Measurements from ENCODE around the gene AURKA.

Gene AURKA

DNA sequence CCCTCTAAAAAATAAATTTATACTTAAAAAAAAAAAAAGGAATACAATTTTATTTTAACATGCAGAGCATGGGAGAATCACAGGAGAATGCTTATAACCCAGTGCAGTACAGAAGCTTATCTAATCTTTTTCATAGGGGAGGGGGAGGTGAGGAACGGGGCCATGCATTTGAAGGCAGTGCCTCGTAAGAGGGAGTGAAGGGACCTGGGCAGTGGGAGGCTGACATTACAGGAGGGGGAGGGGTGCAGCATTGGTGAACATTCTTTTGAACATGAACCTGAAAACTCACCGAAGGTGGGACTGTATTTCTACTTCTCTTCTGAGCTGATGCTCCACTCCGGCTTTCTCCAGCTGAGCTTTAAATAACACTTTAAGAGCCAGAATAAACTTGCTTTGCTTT lies 9.3 kb downstream of the AURKA start:
- H3K27ac ChIP-seq (ENCODE audit: low read depth, low read length): no peak overlapping the region
- no peaks in the 10 kb centered on the region for H3K9me3 ChIP-seq (ENCODE audit: control insufficient read depth in 5 of 5, low read length in 5 of 5)
- H3K9ac ChIP-seq (ENCODE audit: low read length in 5 of 5): no peak overlapping the region
- H3K27me3 ChIP-seq (ENCODE audit: control insufficient read depth in 5 of 5, insufficient read depth in 4 of 5, low read length in 5 of 5): no peaks in the 10 kb centered on the region
- H3K4me3 ChIP-seq (ENCODE audit: low read depth in 1 of 5, low read length in 5 of 5): no peak overlapping the region
- peaks cover 0 to 9% (median 0%) of the 10 kb centered on the region in 5 donors for H3K36me3 ChIP-seq (ENCODE audit: control insufficient read depth in 5 of 5, insufficient read depth in 5 of 5, low read length in 5 of 5)
- H3K4me1 ChIP-seq (ENCODE audit: control insufficient read depth in 5 of 5, insufficient read depth in 5 of 5, low read length in 5 of 5): no peaks in the 10 kb centered on the region

GRCh38 chr20:56381501-56381900 lies 10.5 kb downstream of the AURKA start:
- Histone ChIP-seq H3K27me3 (ENCODE audit: control insufficient read depth in 5 of 5, insufficient read depth in 4 of 5, low read length in 5 of 5) (no peaks in the 10 kb centered on the region), H3K9ac (ENCODE audit: low read length in 5 of 5) (no peak overlapping the region), H3K27ac (ENCODE audit: low read depth, low read length) (no peak overlapping the region), H3K4me3 (ENCODE audit: low read depth in 1 of 5, low read length in 5 of 5) (no peak overlapping the region), H3K4me1 (ENCODE audit: control insufficient read depth in 5 of 5, insufficient read depth in 5 of 5, low read length in 5 of 5) (no peaks in the 10 kb centered on the region), H3K36me3 (ENCODE audit: control insufficient read depth in 5 of 5, insufficient read depth in 5 of 5, low read length in 5 of 5) (peaks cover 0 to 9% (median 0%) of the 10 kb centered on the region in 5 donors), H3K9me3 (ENCODE audit: control insufficient read depth in 5 of 5, low read length in 5 of 5) (no peaks in the 10 kb centered on the region)

DNA sequence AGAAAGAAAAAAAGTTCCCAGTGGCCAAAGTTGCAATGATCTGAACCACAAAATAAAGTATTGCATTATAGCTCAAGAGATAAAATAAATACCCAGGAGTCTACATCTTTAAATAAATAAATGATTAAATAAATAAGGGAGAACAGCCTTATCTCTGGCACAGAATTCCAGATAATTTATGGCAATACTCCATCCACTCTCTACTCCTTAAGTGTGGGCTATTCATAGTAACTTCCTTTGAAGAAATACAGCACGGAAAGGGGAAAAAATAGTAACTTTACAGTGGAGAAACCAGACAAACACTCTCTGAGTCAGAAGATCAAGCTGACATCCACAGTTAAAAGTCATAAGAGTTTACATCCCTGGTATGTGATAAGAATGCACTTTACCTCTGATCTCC lies 11.6 kb downstream of the AURKA start:
- H3K4me3 ChIP-seq (ENCODE audit: low read depth in 1 of 5, low read length in 5 of 5): no peak overlapping the region
- H3K9ac ChIP-seq (ENCODE audit: low read length in 5 of 5): no peak overlapping the region
- H3K27me3 ChIP-seq (ENCODE audit: control insufficient read depth in 5 of 5, insufficient read depth in 4 of 5, low read length in 5 of 5): no peaks in the 10 kb centered on the region
- peaks cover 0 to 4% (median 0%) of the 10 kb centered on the region in 5 donors for H3K36me3 ChIP-seq (ENCODE audit: control insufficient read depth in 5 of 5, insufficient read depth in 5 of 5, low read length in 5 of 5)
- H3K27ac ChIP-seq (ENCODE audit: low read depth, low read length): no peak overlapping the region
- no peaks in the 10 kb centered on the region for H3K4me1 ChIP-seq (ENCODE audit: control insufficient read depth in 5 of 5, insufficient read depth in 5 of 5, low read length in 5 of 5)
- H3K9me3 ChIP-seq (ENCODE audit: control insufficient read depth in 5 of 5, low read length in 5 of 5): no peaks in the 10 kb centered on the region

DNA sequence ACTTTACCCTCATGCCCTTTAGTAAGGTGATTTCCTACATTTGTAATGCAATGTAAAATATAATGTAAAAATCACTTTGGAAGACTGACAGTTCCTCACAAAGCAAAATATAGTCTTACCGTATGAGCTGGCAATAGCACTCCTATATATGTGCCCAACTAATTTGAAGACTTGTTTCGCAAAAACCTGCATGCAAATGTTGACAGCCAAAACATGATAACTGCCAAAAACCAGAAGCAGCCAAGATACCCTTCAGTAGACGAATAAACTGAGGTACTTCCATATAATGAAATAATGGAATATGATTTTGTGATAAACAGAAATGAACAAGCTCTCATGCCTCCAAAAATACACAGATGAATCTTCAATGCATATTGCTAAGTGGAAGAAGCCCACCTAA lies 13.6 kb downstream of the AURKA start:
- peaks cover 0 to 4% (median 0%) of the 10 kb centered on the region in 5 donors for H3K36me3 ChIP-seq (ENCODE audit: control insufficient read depth in 5 of 5, insufficient read depth in 5 of 5, low read length in 5 of 5)
- H3K27me3 ChIP-seq (ENCODE audit: control insufficient read depth in 5 of 5, insufficient read depth in 4 of 5, low read length in 5 of 5): no peaks in the 10 kb centered on the region
- H3K4me3 ChIP-seq (ENCODE audit: low read depth in 1 of 5, low read length in 5 of 5): no peak overlapping the region
- H3K9ac ChIP-seq (ENCODE audit: low read length in 5 of 5): no peak overlapping the region
- no peaks in the 10 kb centered on the region for H3K4me1 ChIP-seq (ENCODE audit: control insufficient read depth in 5 of 5, insufficient read depth in 5 of 5, low read length in 5 of 5)
- H3K9me3 ChIP-seq (ENCODE audit: control insufficient read depth in 5 of 5, low read length in 5 of 5): no peaks in the 10 kb centered on the region
- no peak overlapping the region for H3K27ac ChIP-seq (ENCODE audit: low read depth, low read length)

DNA sequence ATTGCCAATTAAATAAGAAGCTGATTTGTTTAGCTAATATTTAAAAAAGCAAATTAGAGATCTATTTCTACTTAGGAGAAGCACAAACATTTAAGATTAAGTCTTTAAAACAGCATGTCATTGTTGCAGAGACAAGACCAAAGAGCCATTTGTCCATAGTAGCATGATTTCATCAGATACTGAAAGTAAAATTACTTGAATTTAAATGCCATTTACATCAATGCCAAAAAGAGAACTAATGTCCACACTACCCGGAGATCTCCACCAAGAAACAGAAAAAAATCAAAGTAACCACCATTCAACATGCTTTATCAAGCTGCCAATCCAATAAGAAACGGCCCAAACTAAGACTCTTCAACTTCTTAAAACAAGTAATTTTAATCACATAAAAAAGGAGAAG lies 15.7 kb downstream of the AURKA start:
- Histone ChIP-seq H3K9ac (ENCODE audit: low read length in 5 of 5) (no peak overlapping the region), H3K9me3 (ENCODE audit: control insufficient read depth in 5 of 5, low read length in 5 of 5) (no peaks in the 10 kb centered on the region), H3K4me1 (ENCODE audit: control insufficient read depth in 5 of 5, insufficient read depth in 5 of 5, low read length in 5 of 5) (no peaks in the 10 kb centered on the region), H3K4me3 (ENCODE audit: low read depth in 1 of 5, low read length in 5 of 5) (no peak overlapping the region), H3K27ac (ENCODE audit: low read depth, low read length) (no peak overlapping the region), H3K36me3 (ENCODE audit: control insufficient read depth in 5 of 5, insufficient read depth in 5 of 5, low read length in 5 of 5) (peaks cover 0 to 3% (median 0%) of the 10 kb centered on the region in 5 donors), H3K27me3 (ENCODE audit: control insufficient read depth in 5 of 5, insufficient read depth in 4 of 5, low read length in 5 of 5) (no peaks in the 10 kb centered on the region)

- Histone ChIP-seq H3K9me3 (ENCODE audit: control insufficient read depth in 5 of 5, low read length in 5 of 5) (no peaks in the 10 kb centered on the region), H3K4me3 (ENCODE audit: low read depth in 1 of 5, low read length in 5 of 5) (no peak overlapping the region), H3K4me1 (ENCODE audit: control insufficient read depth in 5 of 5, insufficient read depth in 5 of 5, low read length in 5 of 5) (no peaks in the 10 kb centered on the region), H3K36me3 (ENCODE audit: control insufficient read depth in 5 of 5, insufficient read depth in 5 of 5, low read length in 5 of 5) (peaks cover 0 to 6% (median 5%) of the 10 kb centered on the region in 5 donors), H3K27ac (ENCODE audit: low read depth, low read length) (no peak overlapping the region), H3K9ac (ENCODE audit: low read length in 5 of 5) (no peak overlapping the region), H3K27me3 (ENCODE audit: control insufficient read depth in 5 of 5, insufficient read depth in 4 of 5, low read length in 5 of 5) (no peaks in the 10 kb centered on the region)
Measured at GRCh38 chr20:56373942-56374341, 18.1 kb downstream of the AURKA start.

GRCh38 chr20:56372850-56373249 lies 19.2 kb downstream of the AURKA start:
- H3K27me3 ChIP-seq (ENCODE audit: control insufficient read depth in 5 of 5, insufficient read depth in 4 of 5, low read length in 5 of 5): no peaks in the 10 kb centered on the region
- no peak overlapping the region for H3K9ac ChIP-seq (ENCODE audit: low read length in 5 of 5)
- H3K4me1 ChIP-seq (ENCODE audit: control insufficient read depth in 5 of 5, insufficient read depth in 5 of 5, low read length in 5 of 5): no peaks in the 10 kb centered on the region
- no peak overlapping the region for H3K4me3 ChIP-seq (ENCODE audit: low read depth in 1 of 5, low read length in 5 of 5)
- no peaks in the 10 kb centered on the region for H3K9me3 ChIP-seq (ENCODE audit: control insufficient read depth in 5 of 5, low read length in 5 of 5)
- peaks cover 2 to 14% (median 12%) of the 10 kb centered on the region in 5 donors for H3K36me3 ChIP-seq (ENCODE audit: control insufficient read depth in 5 of 5, insufficient read depth in 5 of 5, low read length in 5 of 5)
- H3K27ac ChIP-seq (ENCODE audit: low read depth, low read length): no peak overlapping the region

DNA sequence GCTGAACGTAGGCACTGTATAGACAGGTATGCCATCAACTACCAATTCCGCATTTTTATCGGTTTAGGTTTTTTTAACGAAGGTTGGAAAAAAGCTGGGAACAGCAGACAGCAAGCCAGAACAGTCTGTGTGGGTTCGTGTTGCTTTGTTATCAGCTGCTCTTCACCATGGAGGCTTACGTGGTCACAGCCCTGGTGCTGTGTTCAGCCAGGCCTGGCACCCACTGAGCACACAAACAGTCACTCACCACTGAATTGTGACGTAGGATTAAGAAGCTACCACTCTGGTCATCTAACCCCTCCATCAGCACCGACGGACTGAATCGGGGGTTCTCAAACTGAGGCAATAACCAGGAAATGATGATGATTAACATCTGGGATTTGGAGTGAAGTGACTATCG lies 20.0 kb downstream of the AURKA start:
- Histone ChIP-seq H3K36me3 (ENCODE audit: control insufficient read depth in 5 of 5, insufficient read depth in 5 of 5, low read length in 5 of 5) (peaks cover 7 to 23% (median 20%) of the 10 kb centered on the region in 5 donors), H3K9ac (ENCODE audit: low read length in 5 of 5) (no peak overlapping the region), H3K27ac (ENCODE audit: low read depth, low read length) (no peak overlapping the region), H3K4me1 (ENCODE audit: control insufficient read depth in 5 of 5, insufficient read depth in 5 of 5, low read length in 5 of 5) (no peaks in the 10 kb centered on the region), H3K9me3 (ENCODE audit: control insufficient read depth in 5 of 5, low read length in 5 of 5) (no peaks in the 10 kb centered on the region), H3K4me3 (ENCODE audit: low read depth in 1 of 5, low read length in 5 of 5) (no peak overlapping the region), H3K27me3 (ENCODE audit: control insufficient read depth in 5 of 5, insufficient read depth in 4 of 5, low read length in 5 of 5) (no peaks in the 10 kb centered on the region)

DNA sequence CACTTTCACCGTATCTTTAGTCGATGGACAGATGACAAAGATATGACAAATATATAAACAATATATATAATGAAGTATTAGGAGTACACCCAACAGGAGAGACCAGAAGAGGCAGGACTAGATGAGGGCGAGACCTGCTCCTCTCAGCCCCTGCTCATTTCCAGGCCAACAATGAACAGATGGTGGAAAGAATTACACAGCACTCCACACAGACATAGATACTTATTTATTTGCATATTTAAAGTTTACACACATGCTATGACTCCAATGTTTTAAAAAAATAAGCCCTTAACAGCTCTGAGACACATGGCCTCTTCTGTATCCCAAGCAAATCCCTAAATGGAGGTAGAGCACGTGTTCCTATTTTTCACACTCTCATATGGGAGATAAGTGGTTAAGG lies 22.8 kb downstream of the AURKA start:
- Histone ChIP-seq H3K9ac (ENCODE audit: low read length in 5 of 5) (no peak overlapping the region), H3K4me3 (ENCODE audit: low read depth in 1 of 5, low read length in 5 of 5) (no peak overlapping the region), H3K36me3 (ENCODE audit: control insufficient read depth in 5 of 5, insufficient read depth in 5 of 5, low read length in 5 of 5) (peaks cover 17 to 49% (median 41%) of the 10 kb centered on the region in 5 donors)

GRCh38 chr20:56368351-56369134 lies 23.5 kb downstream of the AURKA start:
- Histone ChIP-seq H3K9me3 (ENCODE audit: control insufficient read depth in 5 of 5, low read length in 5 of 5) (no peaks in the 10 kb centered on the region), H3K27ac (ENCODE audit: low read depth, low read length) (no peak overlapping the region), H3K4me3 (ENCODE audit: low read depth in 1 of 5, low read length in 5 of 5) (no peak overlapping the region), H3K9ac (ENCODE audit: low read length in 5 of 5) (no peak overlapping the region), H3K36me3 (ENCODE audit: control insufficient read depth in 5 of 5, insufficient read depth in 5 of 5, low read length in 5 of 5) (peaks cover 17 to 52% (median 41%) of the 10 kb centered on the region in 5 donors), H3K27me3 (ENCODE audit: control insufficient read depth in 5 of 5, insufficient read depth in 4 of 5, low read length in 5 of 5) (no peaks in the 10 kb centered on the region), H3K4me1 (ENCODE audit: control insufficient read depth in 5 of 5, insufficient read depth in 5 of 5, low read length in 5 of 5) (no peaks in the 10 kb centered on the region)

More for the DNA sequence above, 22.8 kb downstream of the AURKA start:
- H3K27ac ChIP-seq (ENCODE audit: low read depth, low read length): no peak overlapping the region
- H3K9me3 ChIP-seq (ENCODE audit: control insufficient read depth in 5 of 5, low read length in 5 of 5): no peaks in the 10 kb centered on the region
- H3K4me1 ChIP-seq (ENCODE audit: control insufficient read depth in 5 of 5, insufficient read depth in 5 of 5, low read length in 5 of 5): no peaks in the 10 kb centered on the region
- no peaks in the 10 kb centered on the region for H3K27me3 ChIP-seq (ENCODE audit: control insufficient read depth in 5 of 5, insufficient read depth in 4 of 5, low read length in 5 of 5)
